Epithelial cell of proximal tubule (primary cell): Measurements from ENCODE around the gene MYMK. TPM values are rescaled to one million over a fixed set of nuclear protein-coding genes. Genes with fewer than 3 reads are reported as not detected.

ENCODE experiments used
- DNase-seq: peaks from one replicate; pipeline ENCODE4 v3.0.0-alpha.2; 2011; ENCODE audit warnings: low read depth
- H3K4me3 ChIP-seq: 2 replicates; pipeline ENCODE4 v1.5.1; 2011; ENCODE audit warnings: low read depth, mild to moderate bottlenecking, low read length
- total RNA-seq: library from RNA; depleted of rRNA; stranded (reverse); fragments of >200 nt; gene quantifications from 2 replicates; pipeline ENCODE4 v1.2.3, GENCODE V29; 2015
- TF ChIP-seq, protein P1 (sequence below): conservative IDR thresholded peaks from 2 replicates; pipeline ENCODE4 v1.5.1; 2012; ENCODE audit warnings: low read depth, mild to moderate bottlenecking, low read length

Gene MYMK
- total RNA-seq, 1 donor from 2014 or later, result not detected

DNA sequence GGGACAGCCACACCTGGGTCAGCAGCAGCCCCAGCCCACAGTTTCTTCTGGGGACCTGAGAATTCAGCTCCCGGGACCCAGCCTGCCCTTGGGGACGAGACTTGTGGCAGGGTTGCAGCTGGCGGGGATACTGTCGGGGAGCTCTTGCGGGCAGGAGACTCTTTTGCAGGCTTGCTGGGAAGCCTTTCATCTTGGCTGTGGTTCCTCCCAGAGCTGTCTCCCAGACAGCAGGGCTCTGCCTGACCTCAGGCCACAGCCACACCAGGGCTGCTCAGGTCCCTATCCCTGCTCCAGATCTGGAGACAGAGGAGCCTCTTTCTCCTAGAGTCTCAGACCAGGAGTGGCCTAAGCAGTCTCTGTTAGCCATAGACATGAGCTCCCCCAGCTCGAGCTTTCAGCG, 4.7 kb upstream of the MYMK start:
- TF ChIP-seq, protein P1, sequence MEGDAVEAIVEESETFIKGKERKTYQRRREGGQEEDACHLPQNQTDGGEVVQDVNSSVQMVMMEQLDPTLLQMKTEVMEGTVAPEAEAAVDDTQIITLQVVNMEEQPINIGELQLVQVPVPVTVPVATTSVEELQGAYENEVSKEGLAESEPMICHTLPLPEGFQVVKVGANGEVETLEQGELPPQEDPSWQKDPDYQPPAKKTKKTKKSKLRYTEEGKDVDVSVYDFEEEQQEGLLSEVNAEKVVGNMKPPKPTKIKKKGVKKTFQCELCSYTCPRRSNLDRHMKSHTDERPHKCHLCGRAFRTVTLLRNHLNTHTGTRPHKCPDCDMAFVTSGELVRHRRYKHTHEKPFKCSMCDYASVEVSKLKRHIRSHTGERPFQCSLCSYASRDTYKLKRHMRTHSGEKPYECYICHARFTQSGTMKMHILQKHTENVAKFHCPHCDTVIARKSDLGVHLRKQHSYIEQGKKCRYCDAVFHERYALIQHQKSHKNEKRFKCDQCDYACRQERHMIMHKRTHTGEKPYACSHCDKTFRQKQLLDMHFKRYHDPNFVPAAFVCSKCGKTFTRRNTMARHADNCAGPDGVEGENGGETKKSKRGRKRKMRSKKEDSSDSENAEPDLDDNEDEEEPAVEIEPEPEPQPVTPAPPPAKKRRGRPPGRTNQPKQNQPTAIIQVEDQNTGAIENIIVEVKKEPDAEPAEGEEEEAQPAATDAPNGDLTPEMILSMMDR, result no peak
- DNase-seq, result no peak
- no peak overlapping the region for H3K4me3 ChIP-seq

DNA sequence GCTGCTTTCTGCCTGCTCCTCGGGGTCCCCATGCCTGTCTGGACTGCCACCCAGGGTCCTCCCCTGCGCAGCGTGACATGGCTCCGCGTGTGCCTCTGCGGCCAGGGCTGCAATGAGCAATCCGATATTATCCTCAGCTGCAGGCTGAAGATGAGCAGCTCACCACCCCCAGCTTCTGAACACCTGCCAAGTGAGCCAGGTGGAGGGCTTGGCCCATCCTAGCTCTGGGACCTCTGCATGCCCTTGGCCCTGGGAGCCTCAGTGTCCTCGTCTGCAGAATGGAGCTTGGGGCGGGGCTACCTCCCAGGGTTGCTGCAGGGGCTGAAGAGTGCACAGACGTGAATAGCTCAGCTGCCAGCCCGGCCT, 4.1 kb upstream of the MYMK start:
- H3K4me3 ChIP-seq, result no peak overlapping the region
- no peak for DNase-seq
- TF ChIP-seq, protein P1, result no peak

DNA sequence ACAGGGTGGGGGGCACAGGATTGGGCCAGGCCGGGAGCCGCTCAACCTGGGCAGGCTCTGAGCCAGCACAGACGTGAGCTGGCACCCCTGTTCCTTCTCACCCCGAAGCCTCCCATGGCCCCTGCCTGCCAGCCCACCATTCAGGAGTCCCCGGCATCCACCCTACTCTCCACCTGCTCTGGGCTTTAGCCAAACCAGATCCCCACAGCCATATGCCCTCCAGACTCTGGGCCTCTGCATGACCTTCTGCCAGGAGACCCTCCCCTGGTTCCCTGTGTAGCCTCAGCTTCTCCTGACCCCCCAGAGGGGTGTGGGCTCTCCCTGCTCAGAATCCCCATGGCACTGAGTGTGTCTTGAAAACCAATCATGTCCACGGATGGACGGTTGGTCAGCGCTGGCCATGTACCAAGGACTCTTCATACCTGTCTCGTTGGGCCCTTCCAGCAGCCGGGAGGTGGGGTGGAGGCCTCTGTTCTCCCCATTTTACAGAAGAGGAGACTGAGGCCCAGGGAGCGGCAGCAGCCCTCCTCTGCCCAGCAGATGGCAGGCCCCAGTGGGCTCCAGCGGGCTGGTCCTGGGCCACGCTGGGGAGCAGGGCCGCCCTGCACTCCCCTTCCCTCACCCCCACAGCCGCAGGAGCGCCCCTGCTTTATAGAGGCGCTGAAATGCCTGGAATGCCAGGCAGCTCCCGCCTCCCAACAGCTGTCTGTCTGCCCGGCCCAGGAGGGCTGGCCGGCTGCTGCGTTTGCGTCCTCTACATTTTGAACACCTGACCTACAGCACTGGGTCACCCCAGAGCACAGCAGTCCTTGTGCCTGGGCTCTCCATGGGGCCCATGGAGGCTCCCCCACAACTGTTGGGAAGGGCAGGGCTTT, 3.5 kb upstream of the MYMK start:
- TF ChIP-seq, protein P1, result no peak
- no peak for DNase-seq
- H3K4me3 ChIP-seq, result no peak overlapping the region

DNA sequence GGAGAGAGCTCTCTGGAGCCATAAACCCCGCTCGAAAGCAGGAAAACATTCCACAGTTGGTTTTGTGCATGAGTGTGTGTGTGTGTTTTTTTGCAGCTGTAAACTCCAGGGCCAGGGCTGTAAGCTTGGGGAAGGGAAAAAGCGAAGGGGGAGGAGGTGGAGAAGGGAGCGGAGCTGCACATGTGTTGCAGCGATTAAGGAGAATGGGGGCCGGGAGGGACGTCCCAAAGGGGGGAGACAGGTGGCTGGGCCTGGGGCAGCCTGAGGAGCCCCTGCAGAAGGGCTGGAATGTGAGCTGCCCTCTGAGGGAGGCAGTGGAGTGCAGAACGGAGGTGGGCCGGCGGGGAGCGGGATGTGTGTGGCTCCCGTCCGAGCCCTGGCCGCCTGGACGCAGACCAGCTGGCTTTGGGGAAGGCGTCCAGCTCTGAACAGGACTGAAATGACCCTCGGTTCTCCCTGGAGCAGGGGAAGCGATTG, 2.7 kb upstream of the MYMK start:
- TF ChIP-seq, protein P1, result no peak
- DNase-seq, result no peak
- H3K4me3 ChIP-seq, result no peak overlapping the region

- DNase-seq, result no peak
- H3K4me3 ChIP-seq, result no peak overlapping the region
- TF ChIP-seq, protein P1, result no peak
Measured at GRCh38 chr9:133526721-133527321, 2.1 kb upstream of the MYMK start.

GRCh38 chr9:133525677-133526076, 918 bp upstream of the MYMK start:
- no peak for DNase-seq
- TF ChIP-seq, protein P1, result no peak
- H3K4me3 ChIP-seq, result no peak overlapping the region

GRCh38 chr9:133524146-133524545, 613 bp downstream of the MYMK start:
- no peak for DNase-seq
- TF ChIP-seq, protein P1, result no peak
- H3K4me3 ChIP-seq, result no peak overlapping the region
